NB4 (cell line): Measurements from ENCODE around the gene OSER1.
"Not testable (repeated sequence)": the region's sequence is repeated elsewhere in the genome, so short reads cannot be mapped to it uniquely, and the experiment has no call there.

ENCODE experiments used
- DNase-seq: peaks from one replicate; pipeline ENCODE4 v3.0.0; 2010; ENCODE audit warnings: low read depth
- H3K4me3 ChIP-seq: one replicate; pipeline ENCODE4 v1.5.1; 2011; ENCODE audit warnings: mild to moderate bottlenecking, low read depth, low read length, moderate library complexity
- CTCF ChIP-seq: IDR thresholded peaks from one replicate; pipeline ENCODE4 v1.5.1; 2012; ENCODE audit warnings: low read depth, low read length
- MAX ChIP-seq: IDR thresholded peaks from 2 replicates; pipeline ENCODE4 v1.6.1; 2011; ENCODE audit warnings: low read depth, low read length
- MYC ChIP-seq: IDR thresholded peaks from 2 replicates; pipeline ENCODE4 v1.6.1; 2011; ENCODE audit warnings: low read depth, low read length
- POLR2A ChIP-seq: IDR thresholded peaks from 2 replicates; pipeline ENCODE4 v1.6.1; 2011; ENCODE audit warnings: mild to moderate bottlenecking; ENCODE audit not compliant: insufficient read length; ENCODE audit errors: extremely low read depth

The OSER1 gene

GRCh38 chr20:44199877-44200276 is 10.7 kb downstream of the OSER1 start:
- TF ChIP-seq MYC (no peak), MAX (no peak), POLR2A (no peak), CTCF (no peak)
- DNase-seq, result no peak

GRCh38 chr20:44198872-44199271 is 11.7 kb downstream of the OSER1 start:
- TF ChIP-seq MYC (no peak), CTCF (no peak), MAX (no peak), POLR2A (no peak)
- DNase-seq, result no peak
- H3K4me3 ChIP-seq, result no peak overlapping the region

More at GRCh38 chr20:44199877-44200276, 10.7 kb downstream of the OSER1 start:
- H3K4me3 ChIP-seq, result no peak overlapping the region

GRCh38 chr20:44196271-44196670 is 14.3 kb downstream of the OSER1 start:
- DNase-seq, result no peak
- no peak for TF ChIP-seq MAX
- no peak for TF ChIP-seq CTCF
- H3K4me3 ChIP-seq, result no peak overlapping the region

- DNase-seq, result no peak
- H3K4me3 ChIP-seq, result no peak overlapping the region
- TF ChIP-seq MAX (no peak), CTCF (no peak), MYC (no peak), POLR2A (no peak)
These were observed 15.0 kb downstream of the OSER1 start for GRCh38 chr20:44195605-44196004.

- TF ChIP-seq MYC (no peak), CTCF (no peak), MAX (no peak), POLR2A (no peak)
These were observed 16.8 kb downstream of the OSER1 start for GRCh38 chr20:44193801-44194200.

GRCh38 chr20:44191640-44192039 is 18.9 kb downstream of the OSER1 start:
- not testable (repeated sequence) for DNase-seq, H3K4me3 ChIP-seq

More at GRCh38 chr20:44193801-44194200, 16.8 kb downstream of the OSER1 start:
- no peak for DNase-seq
- H3K4me3 ChIP-seq, result no peak overlapping the region
